ENCODE results near the gene AUTS2.

DNA sequence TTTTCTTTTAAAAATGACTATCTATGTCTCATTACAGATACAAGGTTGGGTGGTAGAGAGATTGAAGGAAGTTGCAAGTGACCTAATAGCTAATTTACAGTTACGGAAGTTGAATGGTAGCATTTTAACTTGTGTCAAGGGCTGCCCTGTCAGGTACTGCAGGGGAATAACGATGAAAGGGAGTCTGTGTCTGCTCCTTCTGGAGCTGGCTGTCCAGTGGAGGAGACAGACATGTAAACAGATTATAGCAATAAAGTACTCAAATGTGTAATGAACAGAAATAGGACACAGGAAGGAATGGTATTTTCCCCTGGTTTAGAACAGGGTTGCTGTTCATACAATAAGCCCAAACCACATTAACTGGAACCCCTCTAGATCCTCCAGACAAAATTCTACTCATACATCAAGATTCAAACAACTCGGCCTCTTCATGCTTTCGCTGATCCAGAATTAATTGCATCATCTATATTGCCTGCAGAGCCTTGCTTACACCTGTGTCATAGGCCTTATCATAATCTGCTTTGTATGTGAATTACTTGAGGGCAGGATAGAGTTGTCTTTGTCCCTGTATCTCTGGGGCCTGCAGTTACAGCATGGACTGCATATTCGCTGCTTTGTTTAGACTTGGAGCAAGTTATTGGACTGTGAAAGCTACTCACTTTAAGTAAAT lies 42.8 kb downstream of the AUTS2 start:
- TF ChIP-seq CTCF (IDR thresholded peaks at IDR 0.05; ENCODE audit: insufficient read depth, low read length, poor library complexity, severe bottlenecking) (no peak), EZH2phosphoT487 (conservative IDR thresholded peaks at IDR 0.05; ENCODE audit: low read length) (no peak)

Data from SU-DHL-6 (cell line).